PFSK-1 (cell line): ENCODE data around the gene ATPAF1.

Source experiments
- POLR2AphosphoS5 ChIP-seq: IDR thresholded peaks from 2 replicates; pipeline ENCODE4 v1.6.1; 2012; ENCODE audit warnings: low read depth, mild to moderate bottlenecking, control low read depth, low read length, moderate library complexity
- REST ChIP-seq, 2 experiments: IDR thresholded peaks; 2 replicates each; pipeline versions ENCODE4 v1.6.1 to v1.8.0; 2011 to 2012; ENCODE audit warnings: low read depth in 2 of 2, low read length in 2 of 2, control low read depth in 1 of 2, inconsistent platforms in 1 of 2, mild to moderate bottlenecking in 1 of 2, moderate library complexity in 1 of 2; ENCODE audit not compliant: insufficient read depth in 1 of 2
- SIN3A ChIP-seq: IDR thresholded peaks from 2 replicates; pipeline ENCODE4 v1.6.1; 2012; ENCODE audit warnings: mild to moderate bottlenecking, low read length, moderate library complexity, borderline replicate concordance; ENCODE audit not compliant: insufficient read depth
- TAF1 ChIP-seq: IDR thresholded peaks from 2 replicates; pipeline ENCODE4 v1.6.1; 2012; ENCODE audit warnings: low read length, control low read depth, borderline replicate concordance; ENCODE audit not compliant: insufficient read depth

DNA sequence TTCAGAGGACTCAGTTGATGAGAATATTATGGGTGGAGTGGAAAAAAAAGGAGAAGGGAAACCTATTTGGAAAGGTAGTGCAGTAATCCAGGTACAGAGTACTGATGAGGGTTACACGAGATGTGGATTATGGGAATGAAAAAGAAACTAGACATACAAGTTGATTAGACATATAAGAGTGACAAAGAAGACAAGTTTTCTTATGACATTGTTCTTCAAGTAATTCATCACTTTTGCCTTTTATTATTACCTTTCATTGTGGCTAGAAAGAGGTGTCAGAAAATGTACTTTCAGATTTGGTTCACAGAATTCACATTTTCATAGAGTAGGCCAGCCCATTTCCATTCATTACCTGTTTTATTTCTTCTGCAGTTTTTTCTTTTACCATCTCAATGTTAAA, 10.4 kb downstream of the ATPAF1 start:
- TF ChIP-seq TAF1 (no peak), POLR2AphosphoS5 (no peak), SIN3A (no peak), REST (IDR thresholded peaks at IDR 0.05; ENCODE audit: insufficient read depth in 1 of 2, low read depth in 2 of 2, low read length in 2 of 2) (no peak)
